GM23338 (cell line): ENCODE measurements around the gene POLR2L.

Experiments used
- CTCF ChIP-seq, 2 experiments: fragments of 200-600 bp in 1 of 2; sonication (generic) in 1 of 2; conservative IDR thresholded peaks; 2 replicates each; pipeline versions ENCODE4 v1.5.1 to v1.6.1; 2016 to 2017; ENCODE audit warnings: antibody characterized with exemption in 2 of 2, low read depth in 2 of 2, mild to moderate bottlenecking in 2 of 2, moderate library complexity in 1 of 2
- REST ChIP-seq: IDR thresholded peaks from one replicate; pipeline ENCODE4 v1.6.1; 2018; ENCODE audit warnings: antibody characterized with exemption; ENCODE audit not compliant: unreplicated experiment

GRCh38 chr11:839875-840617, 2.3 kb downstream of the POLR2L start:
- TF ChIP-seq CTCF (conservative IDR thresholded peaks at IDR 0.05; ENCODE audit: low read depth in 2 of 2) (peak; percentile 50 to 56), REST (no peak)
